Suprapubic skin (tissue), 4 donors: Measurements from ENCODE around the gene TRIM7.
"Not testable (repeated sequence)": the region's sequence is repeated elsewhere in the genome, so short reads cannot be mapped to it uniquely, and the experiment has no call there.

ENCODE experiments used
- CTCF ChIP-seq, 2 donors: fragments of 200-600 bp in 1 of 2; fragments of 450-650 bp in 1 of 2; sonication (generic) in 1 of 2; IDR thresholded peaks; one replicate each; pipeline ENCODE4 v1.5.1; 2016 to 2019; ENCODE audit warnings: antibody characterized with exemption in 2 of 2, mild to moderate bottlenecking in 1 of 2, moderate library complexity in 1 of 2
- EP300 ChIP-seq: sonication (generic); formaldehyde crosslinking; IDR thresholded peaks from one replicate; pipeline ENCODE4 v1.6.1; 2017; ENCODE audit warnings: antibody characterized with exemption
- POLR2A ChIP-seq, 2 donors: fragments of 450-650 bp; IDR thresholded peaks; one replicate each; pipeline ENCODE4 v1.6.1; 2017; ENCODE audit warnings: antibody characterized with exemption in 2 of 2, mild to moderate bottlenecking in 2 of 2, moderate library complexity in 2 of 2
- POLR2AphosphoS5 ChIP-seq, 3 donors: sonication (generic); formaldehyde crosslinking; IDR thresholded peaks; one replicate each; pipeline ENCODE4 v1.6.1; 2017; ENCODE audit warnings: antibody characterized with exemption in 3 of 3

GRCh38 chr5:181209006-181209405, 4.0 kb upstream of the TRIM7 start:
- not testable (repeated sequence) for TF ChIP-seq CTCF (IDR thresholded peaks at IDR 0.05); EP300; POLR2A (IDR thresholded peaks at IDR 0.05); POLR2AphosphoS5 (IDR thresholded peaks at IDR 0.05)
